H1 (cell line): ENCODE data around the gene DRAXIN. TPM values are rescaled to one million over a fixed set of nuclear protein-coding genes. Genes with fewer than 3 reads are reported as not detected.

Source experiments
- CTCF ChIA-PET: fragments of 300-600 bp; sonication (Branson Sonifier 250); formaldehyde crosslinking; loops from one replicate; lab custom pipeline; 2021; ENCODE audit not compliant: partially characterized antibody; lab: Charles Lee
- POLR2A ChIA-PET: fragments of 300-600 bp; sonication (Branson Sonifier 250); formaldehyde crosslinking; loops from one replicate; lab custom pipeline; 2021; ENCODE audit warnings: inconsistent platforms; ENCODE audit not compliant: partially characterized antibody; lab: Charles Lee
- DNase-seq, 2 experiments: peaks; one replicate each; pipeline versions ENCODE4 v3.0.0 to v3.0.0-alpha.2; 2010 to 2022; ENCODE audit warnings: low spot score in 2 of 2, low read depth in 1 of 2, mixed read lengths in 1 of 2
- FAIRE-seq: peaks from 2 replicates; lab custom pipeline; 2011; peaks lifted over from hg19 to GRCh38; lab: Jason Lieb, UNC
- H2AFZ ChIP-seq: 2 replicates; pipeline ENCODE4 v1.8.1; 2012; ENCODE audit warnings: low read length, inconsistent platforms
- H2AK5ac ChIP-seq: 2 replicates; pipeline ENCODE4 v1.6.1; 2013; ENCODE audit warnings: low read depth, low read length
- H2BK120ac ChIP-seq: replicated peaks from 2 replicates; pipeline ENCODE3; 2013; ENCODE audit warnings: low read depth, low read length, inconsistent platforms
- H2BK12ac ChIP-seq: 2 replicates; pipeline ENCODE4 v1.6.1; 2013; ENCODE audit warnings: low read depth, low read length
- H2BK15ac ChIP-seq: 2 replicates; pipeline ENCODE4 v1.6.1; 2013; ENCODE audit warnings: low read length
- H2BK20ac ChIP-seq: 2 replicates; pipeline ENCODE4 v1.6.1; 2013; ENCODE audit warnings: low read length
- H2BK5ac ChIP-seq: 2 replicates; pipeline ENCODE4 v1.6.1; 2013; ENCODE audit warnings: low read depth, low read length
- H3K14ac ChIP-seq: 2 replicates; pipeline ENCODE4 v1.6.1; 2013; ENCODE audit warnings: inconsistent platforms; ENCODE audit not compliant: insufficient read length
- H3K18ac ChIP-seq: 2 replicates; pipeline ENCODE4 v1.6.1; 2013; ENCODE audit warnings: low read length; ENCODE audit errors: extremely low read depth
- H3K23ac ChIP-seq: 2 replicates; pipeline ENCODE4 v1.6.1; 2013; ENCODE audit warnings: inconsistent platforms; ENCODE audit not compliant: insufficient read length
- H3K23me2 ChIP-seq: 2 replicates; pipeline ENCODE4 v1.6.1; 2013; ENCODE audit warnings: low read depth, low read length
- H3K27ac ChIP-seq: 2 replicates; pipeline ENCODE4 v1.6.1; 2011; ENCODE audit warnings: low read depth, low read length, inconsistent platforms
- H3K27me3 ChIP-seq, 4 experiments: replicated peaks in 1 of 4; 1 replicate in 1 of 4; 2 replicates in 3 of 4; pipeline versions ENCODE4 v1.6.1 to v1.8.1; 2011 to 2013; ENCODE audit warnings: low read length in 3 of 4, mild to moderate bottlenecking in 3 of 4, inconsistent platforms in 2 of 4, mixed read lengths in 2 of 4, moderate library complexity in 1 of 4; ENCODE audit not compliant: control insufficient read depth in 3 of 4, insufficient read depth in 3 of 4; ENCODE audit errors: extremely low read depth in 1 of 4
- H3K36me3 ChIP-seq, 4 experiments: 2 replicates each; pipeline versions ENCODE4 v1.6.1 to v1.8.1; 2011 to 2013; ENCODE audit warnings: mild to moderate bottlenecking in 4 of 4, low read length in 3 of 4, moderate library complexity in 2 of 4, control low read depth in 1 of 4, inconsistent platforms in 1 of 4; ENCODE audit not compliant: insufficient read depth in 4 of 4, control insufficient read depth in 2 of 4
- H3K4ac ChIP-seq: replicated peaks from 2 replicates; pipeline ENCODE3; 2013; ENCODE audit warnings: low read length, low read depth, mixed read lengths, inconsistent platforms; ENCODE audit not compliant: insufficient read length
- H3K4me1 ChIP-seq, 4 experiments: replicated peaks in 1 of 4; 1 replicate in 1 of 4; 2 replicates in 3 of 4; pipeline versions ENCODE4 v1.6.1 to v1.8.1; 2011 to 2013; ENCODE audit warnings: low read length in 3 of 4, inconsistent platforms in 2 of 4, mixed read lengths in 1 of 4; ENCODE audit not compliant: insufficient read depth in 4 of 4, control insufficient read depth in 3 of 4
- H3K4me2 ChIP-seq, 2 experiments: 2 replicates each; pipeline versions ENCODE4 v1.6.1 to v1.8.1; 2011 to 2013; ENCODE audit warnings: low read depth in 2 of 2, low read length in 2 of 2, control low read depth in 1 of 2, inconsistent platforms in 1 of 2, mild to moderate bottlenecking in 1 of 2; ENCODE audit not compliant: insufficient read depth in 1 of 2
- H3K4me3 ChIP-seq, 4 experiments: fragments of 200-600, 300-600 bp in 1 of 4; sonication (generic), shearing (Covaris generic), sonication (Bioruptor Twin) in 1 of 4; 2 replicates each; pipeline versions ENCODE4 v1.5.1 to v1.8.1; 2011 to 2016; ENCODE audit warnings: low read length in 4 of 4, low read depth in 3 of 4, control low read depth in 2 of 4, inconsistent platforms in 2 of 4, mild to moderate bottlenecking in 2 of 4, mixed read lengths in 1 of 4, moderate library complexity in 1 of 4; ENCODE audit not compliant: insufficient read depth in 2 of 4; ENCODE audit errors: extremely low read depth in 1 of 4
- H3K56ac ChIP-seq: replicated peaks from 2 replicates; pipeline ENCODE3; 2013; ENCODE audit warnings: low read depth, mild to moderate bottlenecking, mixed read lengths, low read length, inconsistent platforms; ENCODE audit not compliant: insufficient read length
- H3K79me1 ChIP-seq: 2 replicates; pipeline ENCODE4 v1.6.1; 2013; ENCODE audit warnings: low read depth, low read length, control low read depth
- H3K79me2 ChIP-seq, 2 experiments: 2 replicates each; pipeline versions ENCODE4 v1.6.1 to v1.8.1; 2012 to 2013; ENCODE audit warnings: low read length in 2 of 2, mild to moderate bottlenecking in 2 of 2, inconsistent platforms in 1 of 2; ENCODE audit not compliant: insufficient read depth in 2 of 2, control insufficient read depth in 1 of 2
- H3K9ac ChIP-seq, 4 experiments: replicated peaks in 1 of 4; 1 replicate in 1 of 4; 2 replicates in 3 of 4; pipeline versions ENCODE4 v1.6.1 to v1.8.1; 2011 to 2013; ENCODE audit warnings: low read depth in 3 of 4, low read length in 3 of 4, control low read depth in 2 of 4, mild to moderate bottlenecking in 2 of 4, moderate library complexity in 2 of 4, inconsistent platforms in 1 of 4; ENCODE audit errors: extremely low read depth in 1 of 4
- H3K9me3 ChIP-seq, 2 experiments: 2 replicates each; pipeline versions ENCODE4 v1.6.1 to v1.8.1; 2012 to 2013; ENCODE audit warnings: mild to moderate bottlenecking in 2 of 2, moderate library complexity in 2 of 2, control low read depth in 1 of 2, inconsistent platforms in 1 of 2, low read depth in 1 of 2, low read length in 1 of 2, mixed read lengths in 1 of 2; ENCODE audit not compliant: insufficient read depth in 2 of 2
- H4K20me1 ChIP-seq, 2 experiments: replicated peaks in 1 of 2; 2 replicates each; pipeline versions ENCODE3 to v1.8.1; 2011 to 2013; ENCODE audit warnings: inconsistent platforms in 2 of 2, low read length in 2 of 2, mild to moderate bottlenecking in 1 of 2; ENCODE audit not compliant: insufficient read depth in 2 of 2, control insufficient read depth in 1 of 2
- H4K5ac ChIP-seq: 2 replicates; pipeline ENCODE4 v1.6.1; 2013; ENCODE audit warnings: low read length, low read depth, mixed read lengths, inconsistent platforms; ENCODE audit not compliant: insufficient read length
- H4K8ac ChIP-seq: 2 replicates; pipeline ENCODE4 v1.8.0; 2013; ENCODE audit warnings: mild to moderate bottlenecking, moderate library complexity, low read length, inconsistent platforms; ENCODE audit not compliant: insufficient read depth; ENCODE audit errors: extremely low read depth
- H4K91ac ChIP-seq: replicated peaks from 2 replicates; pipeline ENCODE3; 2013; ENCODE audit warnings: low read length, mixed read lengths, inconsistent platforms; ENCODE audit not compliant: insufficient read length
- BCL11A ChIP-seq, 2 experiments: IDR thresholded peaks; one replicate each; pipeline ENCODE4 v1.6.1; 2011; ENCODE audit warnings: low read depth in 2 of 2, low read length in 2 of 2, mild to moderate bottlenecking in 2 of 2
- POLR2A ChIP-seq, 2 experiments: IDR thresholded peaks; 1 replicate in 1 of 2; 2 replicates in 1 of 2; pipeline ENCODE4 v1.6.1; 2011; ENCODE audit warnings: low read depth in 2 of 2, low read length in 2 of 2, mild to moderate bottlenecking in 2 of 2; ENCODE audit errors: control extremely low read depth in 1 of 2
- POLR2AphosphoS5 ChIP-seq: IDR thresholded peaks from 2 replicates; pipeline ENCODE4 v1.6.1; 2011; ENCODE audit warnings: low read depth, low read length
- SP4 ChIP-seq: IDR thresholded peaks from 2 replicates; pipeline ENCODE4 v1.6.1; 2012; ENCODE audit warnings: low read length, inconsistent platforms
- WGBS, 2 experiments: shearing (Covaris generic) in 1 of 2; methylation state at CpG; one replicate each; pipeline versions ENCODE4 v1.1.6 to v1.1.7; 2013 to 2015; ENCODE audit warnings: low lambda C conversion rate in 2 of 2, mixed read lengths in 2 of 2, inconsistent platforms in 1 of 2, low coverage in 1 of 2, missing lambda C conversion rate in 1 of 2; ENCODE audit not compliant: insufficient replicate concordance in 2 of 2, insufficient coverage in 1 of 2, insufficient read length in 1 of 2; ENCODE audit errors: extremely low coverage in 1 of 2, missing lambda C conversion rate in 1 of 2; 5-methylcytosine and 5-hydroxymethylcytosine counted together
- polyA plus RNA-seq, 7 experiments: library from polyadenylated mRNA; depleted of rRNA in 3 of 7; stranded (reverse) in 5 of 7; unstranded in 2 of 7; fragments of >200 nt in 5 of 7; fragments of 200-250 nt in 2 of 7; gene quantifications; 1 replicate in 5 of 7; 2 replicates in 1 of 7; 4 replicates in 1 of 7; pipeline versions ENCODE4 v1.2.1 to v1.2.3, GENCODE V29; 2011 to 2013; ENCODE audit warnings: missing spikeins in 2 of 7, mixed read lengths in 2 of 7
- total RNA-seq: library from RNA; stranded (reverse); fragmentation: NEBNext Ultra II Directional; extraction: Animal tissue kit (Norgen Biotek cat#: 25700); gene quantifications from 2 replicates; pipeline ENCODE4 v1.2.1, GENCODE V29; 2021

The DRAXIN gene
- total and polyA plus RNA-seq, 2 of the 8 experiments (the other 6 are each of a cell fraction or from before 2014, with no cell fraction given): 4.6 to 17.6 TPM

GRCh38 chr1:11671544-11672286 lies 19.8 kb upstream of the DRAXIN start:
- no peak overlapping the region for H3K18ac ChIP-seq
- H2BK20ac ChIP-seq: no peak overlapping the region
- no peak overlapping the region for H3K27ac ChIP-seq
- no peak overlapping the region for H2BK120ac ChIP-seq
- no peak overlapping the region for H3K4ac ChIP-seq
- FAIRE-seq (no peak), DNase-seq (no peak)
- WGBS, 2 experiments: 95% methylated on average over 12 of the region's 14 CpGs; no CpG with 5 or more reads in 1 of the 2 experiments
- no peak overlapping the region for H3K14ac ChIP-seq
- no peaks in the 10 kb centered on the region; a peak in 2 of 7 replicates for H3K4me1 ChIP-seq
- H4K8ac ChIP-seq: peak overlapping the region; percentile 40
- H3K79me1 ChIP-seq: peaks cover 5% of the 10 kb centered on the region; the same call in 1 of the 2 replicates
- H4K5ac ChIP-seq: no peak overlapping the region
- H3K9me3 ChIP-seq: no peaks in the 10 kb centered on the region
- H3K27me3 ChIP-seq: no peaks in the 10 kb centered on the region
- H2BK15ac ChIP-seq: no peak overlapping the region
- peaks cover 27 to 38% of the 10 kb centered on the region in 2 experiments for H4K20me1 ChIP-seq
- TF ChIP-seq SP4: no peak
- TF ChIP-seq POLR2A (IDR thresholded peaks at IDR 0.05; ENCODE audit: control extremely low read depth in 1 of 2, low read depth in 2 of 2, low read length in 2 of 2): peak in 1 of 2 experiments; percentile 64; a peak in 2 of 3 replicates
- TF ChIP-seq BCL11A (IDR thresholded peaks at IDR 0.05; ENCODE audit: low read depth in 2 of 2, low read length in 2 of 2): no peak
- TF ChIP-seq POLR2AphosphoS5: peak; percentile 79
- no peak overlapping the region for H4K91ac ChIP-seq
- no peak overlapping the region for H2BK5ac ChIP-seq
- H2AFZ ChIP-seq: no peak overlapping the region
- no peak overlapping the region for H2BK12ac ChIP-seq
- ChIA-PET POLR2A (interaction anchor here (0.9 to 32.0 kb wide), 8 partner anchors 1 to 131 kb away, joined by 3 to 1025 read pairs (median 7); partner anchors contain the start of genes DRAXIN, FBXO6 and MAD2L2), CTCF (interaction anchor here (0.7 to 21.6 kb wide), 5 partner anchors 8 to 97 kb away, joined by 3 to 266 read pairs (median 10); partner anchors contain the start of gene FBXO6)
- H3K4me2 ChIP-seq: no peak overlapping the region
- H3K4me3 ChIP-seq: no peak overlapping the region
- H3K79me2 ChIP-seq: no peaks in the 10 kb centered on the region; a peak in 1 of 4 replicates
- H3K9ac ChIP-seq: no peak overlapping the region
- H3K23me2 ChIP-seq: no peaks in the 10 kb centered on the region
- no peak overlapping the region for H3K56ac ChIP-seq
- H3K23ac ChIP-seq: no peak overlapping the region
- no peak overlapping the region for H2AK5ac ChIP-seq
- H3K36me3 ChIP-seq: peaks cover 34 to 77% (median 50%) of the 10 kb centered on the region in 4 experiments
